ENCODE measurements around the gene LACC1.

- no peak for TF ChIP-seq CTCF (IDR thresholded peaks at IDR 0.05)
- TF ChIP-seq POLR2AphosphoS5 (IDR thresholded peaks at IDR 0.05): no peak
- no peak for TF ChIP-seq POLR2A (IDR thresholded peaks at IDR 0.05)
- no peak for TF ChIP-seq EP300 (IDR thresholded peaks at IDR 0.05)
Observed at GRCh38 chr13:43852923-43853404, 26.7 kb upstream of the LACC1 start.
